Uterus (tissue), 2 donors: ENCODE data around the gene GAMT.
"Not testable (repeated sequence)": the region's sequence is repeated elsewhere in the genome, so short reads cannot be mapped to it uniquely, and the experiment has no call there.

Source experiments
- POLR2A ChIP-seq, 2 donors: fragments of 450-650 bp; IDR thresholded peaks; one replicate each; pipeline ENCODE4 v1.6.1; 2016; ENCODE audit warnings: antibody characterized with exemption in 2 of 2, mild to moderate bottlenecking in 1 of 2, moderate library complexity in 1 of 2
- TF ChIP-seq, protein P1 (sequence below), 4 experiments: fragments of 200-600 bp in 2 of 4; fragments of 450-650 bp in 2 of 4; sonication (generic) in 2 of 4; IDR thresholded peaks; one replicate each; pipeline ENCODE4 v1.5.1; 2016 to 2019; ENCODE audit warnings: antibody characterized with exemption in 4 of 4, mild to moderate bottlenecking in 2 of 4, moderate library complexity in 1 of 4

DNA sequence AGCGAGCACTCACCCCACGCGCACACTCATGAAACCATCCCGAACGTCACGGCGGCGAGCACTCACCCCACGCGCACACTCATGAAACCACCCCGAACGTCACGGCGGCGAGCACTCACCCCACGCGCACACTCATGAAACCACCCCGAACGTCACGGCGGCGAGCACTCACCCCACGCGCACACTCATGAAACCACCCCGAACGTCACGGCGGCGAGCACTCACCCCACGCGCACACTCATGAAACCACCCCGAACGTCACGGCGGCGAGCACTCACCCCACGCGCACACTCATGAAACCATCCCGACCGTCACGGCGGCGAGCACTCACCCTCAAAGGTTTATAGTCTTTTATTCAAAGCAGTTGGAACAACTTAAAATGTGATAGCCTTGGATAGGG lies 18.7 kb upstream of the GAMT start:
- TF ChIP-seq, protein P1, sequence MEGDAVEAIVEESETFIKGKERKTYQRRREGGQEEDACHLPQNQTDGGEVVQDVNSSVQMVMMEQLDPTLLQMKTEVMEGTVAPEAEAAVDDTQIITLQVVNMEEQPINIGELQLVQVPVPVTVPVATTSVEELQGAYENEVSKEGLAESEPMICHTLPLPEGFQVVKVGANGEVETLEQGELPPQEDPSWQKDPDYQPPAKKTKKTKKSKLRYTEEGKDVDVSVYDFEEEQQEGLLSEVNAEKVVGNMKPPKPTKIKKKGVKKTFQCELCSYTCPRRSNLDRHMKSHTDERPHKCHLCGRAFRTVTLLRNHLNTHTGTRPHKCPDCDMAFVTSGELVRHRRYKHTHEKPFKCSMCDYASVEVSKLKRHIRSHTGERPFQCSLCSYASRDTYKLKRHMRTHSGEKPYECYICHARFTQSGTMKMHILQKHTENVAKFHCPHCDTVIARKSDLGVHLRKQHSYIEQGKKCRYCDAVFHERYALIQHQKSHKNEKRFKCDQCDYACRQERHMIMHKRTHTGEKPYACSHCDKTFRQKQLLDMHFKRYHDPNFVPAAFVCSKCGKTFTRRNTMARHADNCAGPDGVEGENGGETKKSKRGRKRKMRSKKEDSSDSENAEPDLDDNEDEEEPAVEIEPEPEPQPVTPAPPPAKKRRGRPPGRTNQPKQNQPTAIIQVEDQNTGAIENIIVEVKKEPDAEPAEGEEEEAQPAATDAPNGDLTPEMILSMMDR (IDR thresholded peaks at IDR 0.05): not testable (repeated sequence)
- not testable (repeated sequence) for TF ChIP-seq POLR2A (IDR thresholded peaks at IDR 0.05)
